HepG2 (cell line): ENCODE results near the gene GNL3. TPM values are rescaled to one million over a fixed set of nuclear protein-coding genes. Genes with fewer than 3 reads are reported as not detected.
A peak's percentile ranks its signal among the peaks of the same experiment; 100 is the strongest.

Experiments
- ARID5B ChIP-seq: IDR thresholded peaks from 2 replicates; pipeline ENCODE4 v1.4.0; 2020; ENCODE audit warnings: mild to moderate bottlenecking, missing genetic modification reagents
- CENPT ChIP-seq: sonication (generic); formaldehyde crosslinking; IDR thresholded peaks from 2 replicates; pipeline ENCODE4 v1.8.0; 2022; ENCODE audit warnings: low read depth, mild to moderate bottlenecking, moderate library complexity, missing genetic modification reagents
- HINFP ChIP-seq: sonication (generic); formaldehyde crosslinking; IDR thresholded peaks from 2 replicates; pipeline ENCODE4 v1.4.0; 2020; ENCODE audit warnings: low read depth, mild to moderate bottlenecking, missing genetic modification reagents
- MEIS1 ChIP-seq: sonication (generic); formaldehyde crosslinking; IDR thresholded peaks from 2 replicates; pipeline ENCODE4 v1.9.0; 2021; ENCODE audit warnings: mild to moderate bottlenecking, missing genetic modification reagents, moderate library complexity, borderline replicate concordance
- MTA1 ChIP-seq: sonication (generic); formaldehyde crosslinking; IDR thresholded peaks from 2 replicates; pipeline ENCODE4 v1.4.0; 2020; ENCODE audit warnings: missing genetic modification reagents, mild to moderate bottlenecking, borderline replicate concordance
- REPIN1 ChIP-seq: sonication (generic); formaldehyde crosslinking; IDR thresholded peaks from 2 replicates; pipeline ENCODE4 v1.8.0; 2022; ENCODE audit warnings: missing genetic modification reagents, low read depth, mild to moderate bottlenecking, borderline replicate concordance
- RNF2 ChIP-seq: fragments of 450-650 bp; conservative IDR thresholded peaks from 2 replicates; pipeline ENCODE4 v1.6.1; 2016; ENCODE audit warnings: low read depth
- ZBTB3 ChIP-seq: sonication (generic); formaldehyde crosslinking; IDR thresholded peaks from 2 replicates; pipeline ENCODE4 v1.4.0; 2020; ENCODE audit warnings: low read depth, mild to moderate bottlenecking, moderate library complexity, missing genetic modification reagents, borderline replicate concordance
- ZFAT ChIP-seq: sonication (generic); formaldehyde crosslinking; conservative IDR thresholded peaks from 2 replicates; pipeline ENCODE4 v1.8.1; 2023; ENCODE audit warnings: missing genetic modification reagents, inconsistent platforms
- ZNF251 ChIP-seq: sonication (generic); formaldehyde crosslinking; IDR thresholded peaks from 2 replicates; pipeline ENCODE4 v1.9.0; 2021; ENCODE audit warnings: mild to moderate bottlenecking, missing genetic modification reagents
- ZNF407 ChIP-seq: sonication (generic); formaldehyde crosslinking; IDR thresholded peaks from one replicate; pipeline ENCODE4 v1.5.1; 2020; ENCODE audit warnings: mild to moderate bottlenecking, missing genetic modification reagents; ENCODE audit errors: not compliant biosample characterization
- ZNF430 ChIP-seq: sonication (generic); formaldehyde crosslinking; IDR thresholded peaks from 2 replicates; pipeline ENCODE4 v1.9.0; 2021; ENCODE audit warnings: mild to moderate bottlenecking, missing genetic modification reagents
- ZNF747 ChIP-seq: sonication (generic); formaldehyde crosslinking; IDR thresholded peaks from 2 replicates; pipeline ENCODE4 v1.8.1; 2023; ENCODE audit warnings: missing genetic modification reagents, mild to moderate bottlenecking, borderline replicate concordance
- polyA plus RNA-seq, 8 experiments: library from polyadenylated mRNA; depleted of rRNA in 3 of 8; stranded (reverse) in 7 of 8; unstranded in 1 of 8; fragments of >200 nt; fragmentation: Illumina TruSeq in 4 of 8; extraction: Trizol in 4 of 8; gene quantifications; 2 replicates each; pipeline versions ENCODE4 v1.2.1 to v1.2.3, GENCODE V29; 2011 to 2016; ENCODE audit warnings: low read depth in 4 of 8, missing spikeins in 1 of 8, mixed read lengths in 1 of 8; ENCODE audit not compliant: insufficient read depth in 1 of 8
- total RNA-seq, 5 experiments: library from RNA; depleted of rRNA; stranded (reverse); fragments of >200 nt; fragmentation: Illumina TruSeq; extraction: Trizol; gene quantifications; 2 replicates each; pipeline ENCODE4 v1.2.3, GENCODE V29; 2016; ENCODE audit warnings: low read depth in 1 of 5

GNL3 gene
- total and polyA plus RNA-seq, 2 of the 13 experiments (the other 11 are each of a cell fraction or from before 2014, with no cell fraction given): 129 to 257 TPM

GRCh38 chr3:52705688-52706686 lies 20.2 kb downstream of the GNL3 start, which contains the start of the genes GLT8D1 and SPCS1 (continued):
- 0 out of 2 replicates have a peak, but pooled peaks have one; percentile 11 for TF ChIP-seq ARID5B
- TF ChIP-seq ZFAT (CRISPR knock-in tag): peak; percentile 73; the same call in 1 of the 2 replicates
- TF ChIP-seq ZNF251 (CRISPR knock-in tag): no peak
- peak; percentile 67; the same call in 1 of the 2 replicates for TF ChIP-seq RNF2
- TF ChIP-seq MTA1 (CRISPR knock-in tag): 0 out of 2 replicates have a peak, but pooled peaks have one; percentile 22
- peak; percentile 54 for TF ChIP-seq ZNF407 (CRISPR knock-in tag)
- TF ChIP-seq CENPT (CRISPR knock-in tag): peak; percentile 90; the same call in 1 of the 2 replicates
- no peak for TF ChIP-seq ZBTB3
- peak; percentile 49; the same call in 1 of the 2 replicates for TF ChIP-seq HINFP
- no peak for TF ChIP-seq REPIN1 (CRISPR knock-in tag)
- peak; percentile 66; the same call in 1 of the 2 replicates for TF ChIP-seq MEIS1 (CRISPR knock-in tag)
- peak; percentile 89; the same call in 1 of the 2 replicates for TF ChIP-seq ZNF747 (CRISPR knock-in tag)
- TF ChIP-seq ZNF430: 0 out of 2 replicates have a peak, but pooled peaks have one; percentile 20
